Thyroid gland (tissue), 4 donors: ENCODE measurements around the gene NDUFB2. TPM values are rescaled to one million over a fixed set of nuclear protein-coding genes. Genes with fewer than 3 reads are reported as not detected.
"Not testable (repeated sequence)": the region's sequence is repeated elsewhere in the genome, so short reads cannot be mapped to it uniquely, and the experiment has no call there.

Experiments used
- DNase-seq, 2 donors: peaks; one replicate each; pipeline ENCODE4 v3.0.0-alpha.2; 2019
- H3K27ac ChIP-seq, 3 donors: fragments of 200-600 bp; sonication (generic); 1 replicate in 2 of 3; 2 replicates in 1 of 3; pipeline ENCODE4 v1.5.1; 2016 to 2019; ENCODE audit warnings: mild to moderate bottlenecking in 1 of 3, moderate library complexity in 1 of 3
- H3K27me3 ChIP-seq: fragments of 200-600 bp; sonication (generic); one replicate; pipeline ENCODE4 v1.5.1; 2019
- H3K36me3 ChIP-seq, 2 donors: fragments of 200-600 bp; sonication (generic); one replicate each; pipeline ENCODE4 v1.5.1; 2016 to 2019
- H3K4me1 ChIP-seq, 2 donors: fragments of 200-600 bp; sonication (generic); one replicate each; pipeline ENCODE4 v1.5.1; 2017 to 2019
- H3K4me3 ChIP-seq, 3 donors: fragments of 200-600 bp; sonication (generic); replicated peaks in 1 of 3; 1 replicate in 2 of 3; 2 replicates in 1 of 3; pipeline ENCODE4 v1.5.1; 2016; ENCODE audit warnings: mild to moderate bottlenecking in 1 of 3
- H3K9me3 ChIP-seq: fragments of 200-600 bp; sonication (generic); one replicate; pipeline ENCODE4 v1.5.1; 2017
- POLR2A ChIP-seq, 2 donors: fragments of 450-650 bp; IDR thresholded peaks; one replicate each; pipeline ENCODE4 v1.6.1; 2017; ENCODE audit warnings: antibody characterized with exemption in 2 of 2, mild to moderate bottlenecking in 2 of 2, moderate library complexity in 1 of 2
- WGBS, 2 donors: methylation state at CpG; one replicate each; pipeline ENCODE4 v1.1.5; 2017; 5-methylcytosine and 5-hydroxymethylcytosine counted together
- intact Hi-C: fragments of 100-400 bp; cut with DNase I; formaldehyde crosslinking; loops from one replicate; pipeline ENCODE4 v1.15.1; 2023
- total RNA-seq, 4 donors: library from RNA; depleted of rRNA; stranded (reverse); fragments of >200 nt; gene quantifications; one replicate each; pipeline ENCODE4 v1.2.3, GENCODE V29; 2016
- TF ChIP-seq, protein P1 (sequence below), 6 experiments: fragments of 200-600 bp in 3 of 6; fragments of 450-650 bp in 3 of 6; sonication (generic) in 3 of 6; IDR thresholded peaks; one replicate each; pipeline ENCODE4 v1.5.1; 2016 to 2019; ENCODE audit warnings: antibody characterized with exemption in 6 of 6, mild to moderate bottlenecking in 2 of 6, inconsistent platforms in 1 of 6, moderate library complexity in 1 of 6

NDUFB2 gene
- total RNA-seq, 4 donors from 2014 or later, result 213 to 955 (median 698) TPM

DNA sequence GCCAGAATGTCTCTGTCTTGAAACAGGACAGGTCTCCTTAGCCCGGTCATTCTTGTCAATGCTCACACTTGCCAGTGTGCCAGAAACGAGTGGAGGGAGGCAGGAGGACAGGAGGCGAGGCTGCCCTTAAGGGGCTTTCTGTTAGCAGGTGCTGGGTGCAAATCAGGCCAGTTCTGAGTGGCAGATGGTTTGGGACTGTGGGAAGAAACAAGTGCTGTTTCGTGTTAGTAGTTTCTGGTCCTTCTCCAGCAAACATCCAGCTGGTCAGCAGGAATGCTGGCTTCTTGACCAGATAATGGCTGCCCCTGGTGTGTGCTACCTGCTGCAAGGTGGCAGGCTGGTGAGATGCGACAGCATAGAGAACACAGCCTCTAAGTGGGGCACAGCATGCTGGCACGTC is 8.2 kb upstream of the NDUFB2 start:
- 95% methylated on average over 6 of the region's 6 CpGs for WGBS, 2 donors
- no peak for DNase-seq
- no peaks in the 10 kb centered on the region for H3K9me3 ChIP-seq
- no peak overlapping the region for H3K27ac ChIP-seq
- peaks cover 0 to 15% of the 10 kb centered on the region in 2 donors for H3K36me3 ChIP-seq
- TF ChIP-seq, protein P1, sequence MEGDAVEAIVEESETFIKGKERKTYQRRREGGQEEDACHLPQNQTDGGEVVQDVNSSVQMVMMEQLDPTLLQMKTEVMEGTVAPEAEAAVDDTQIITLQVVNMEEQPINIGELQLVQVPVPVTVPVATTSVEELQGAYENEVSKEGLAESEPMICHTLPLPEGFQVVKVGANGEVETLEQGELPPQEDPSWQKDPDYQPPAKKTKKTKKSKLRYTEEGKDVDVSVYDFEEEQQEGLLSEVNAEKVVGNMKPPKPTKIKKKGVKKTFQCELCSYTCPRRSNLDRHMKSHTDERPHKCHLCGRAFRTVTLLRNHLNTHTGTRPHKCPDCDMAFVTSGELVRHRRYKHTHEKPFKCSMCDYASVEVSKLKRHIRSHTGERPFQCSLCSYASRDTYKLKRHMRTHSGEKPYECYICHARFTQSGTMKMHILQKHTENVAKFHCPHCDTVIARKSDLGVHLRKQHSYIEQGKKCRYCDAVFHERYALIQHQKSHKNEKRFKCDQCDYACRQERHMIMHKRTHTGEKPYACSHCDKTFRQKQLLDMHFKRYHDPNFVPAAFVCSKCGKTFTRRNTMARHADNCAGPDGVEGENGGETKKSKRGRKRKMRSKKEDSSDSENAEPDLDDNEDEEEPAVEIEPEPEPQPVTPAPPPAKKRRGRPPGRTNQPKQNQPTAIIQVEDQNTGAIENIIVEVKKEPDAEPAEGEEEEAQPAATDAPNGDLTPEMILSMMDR (IDR thresholded peaks at IDR 0.05), result no peak
- no peak for TF ChIP-seq POLR2A (IDR thresholded peaks at IDR 0.05)
- intact Hi-C loops, result no loop called here
- H3K27me3 ChIP-seq, result no peaks in the 10 kb centered on the region
- H3K4me1 ChIP-seq, result no peaks in the 10 kb centered on the region
- H3K4me3 ChIP-seq, result no peak overlapping the region

DNA sequence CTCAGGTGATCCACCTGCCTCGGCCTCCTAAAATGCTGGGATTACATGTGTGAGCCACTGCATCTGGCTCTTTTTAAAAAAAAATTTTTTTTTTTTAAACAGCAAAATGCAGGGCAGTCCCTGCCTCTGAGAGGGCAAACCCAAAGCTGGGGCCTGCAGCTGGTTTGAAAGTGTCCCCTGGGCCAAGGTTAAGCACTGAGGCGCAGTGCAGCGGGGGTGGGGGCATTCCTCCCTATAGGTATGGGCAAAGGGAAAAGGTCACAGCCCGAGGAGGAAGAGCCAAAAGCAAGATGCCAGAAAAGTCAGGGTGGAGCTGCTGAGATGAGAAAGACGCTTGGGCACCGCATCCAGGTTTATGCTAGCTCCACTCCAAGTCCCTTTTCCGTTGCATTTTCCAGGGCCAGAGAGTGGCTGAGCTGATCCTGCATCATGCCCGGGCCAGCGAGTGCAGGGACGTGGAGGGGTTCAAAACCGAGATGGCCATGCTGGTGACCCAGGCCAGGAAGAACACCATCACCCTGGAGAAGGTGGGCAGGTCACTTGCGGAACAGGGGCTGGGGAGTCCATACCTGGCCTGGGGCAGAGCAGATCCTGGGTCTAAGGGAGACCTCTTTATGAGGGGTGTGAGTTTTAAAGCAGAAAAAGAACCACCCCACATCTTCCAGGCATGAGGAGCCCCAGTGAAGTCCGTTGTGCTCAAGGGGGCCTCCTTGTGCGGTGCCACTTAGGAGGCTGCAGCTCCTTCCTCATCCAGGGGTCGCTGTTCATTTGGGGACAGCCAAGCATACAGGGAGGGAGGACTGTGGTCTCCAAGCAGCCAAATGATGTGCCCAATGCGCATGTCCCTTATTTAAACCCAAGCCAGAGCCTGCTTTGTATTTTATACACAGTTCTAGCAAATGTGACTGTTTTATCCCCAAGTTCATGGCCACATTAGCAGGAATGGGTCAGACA is 7.0 kb upstream of the NDUFB2 start:
- TF ChIP-seq POLR2A (IDR thresholded peaks at IDR 0.05), result no peak
- TF ChIP-seq, protein P1 (IDR thresholded peaks at IDR 0.05), result no peak
- Histone ChIP-seq H3K9me3 (no peaks in the 10 kb centered on the region), H3K4me1 (no peaks in the 10 kb centered on the region), H3K36me3 (peaks cover 0 to 15% of the 10 kb centered on the region in 2 donors), H3K27ac (no peak overlapping the region), H3K27me3 (no peaks in the 10 kb centered on the region), H3K4me3 (no peak overlapping the region)
- WGBS, 2 donors, result 91 to 95% methylated on average over 15 to 16 of the region's 16 CpGs
- intact Hi-C loops, result no loop called here
- DNase-seq, result no peak

DNA sequence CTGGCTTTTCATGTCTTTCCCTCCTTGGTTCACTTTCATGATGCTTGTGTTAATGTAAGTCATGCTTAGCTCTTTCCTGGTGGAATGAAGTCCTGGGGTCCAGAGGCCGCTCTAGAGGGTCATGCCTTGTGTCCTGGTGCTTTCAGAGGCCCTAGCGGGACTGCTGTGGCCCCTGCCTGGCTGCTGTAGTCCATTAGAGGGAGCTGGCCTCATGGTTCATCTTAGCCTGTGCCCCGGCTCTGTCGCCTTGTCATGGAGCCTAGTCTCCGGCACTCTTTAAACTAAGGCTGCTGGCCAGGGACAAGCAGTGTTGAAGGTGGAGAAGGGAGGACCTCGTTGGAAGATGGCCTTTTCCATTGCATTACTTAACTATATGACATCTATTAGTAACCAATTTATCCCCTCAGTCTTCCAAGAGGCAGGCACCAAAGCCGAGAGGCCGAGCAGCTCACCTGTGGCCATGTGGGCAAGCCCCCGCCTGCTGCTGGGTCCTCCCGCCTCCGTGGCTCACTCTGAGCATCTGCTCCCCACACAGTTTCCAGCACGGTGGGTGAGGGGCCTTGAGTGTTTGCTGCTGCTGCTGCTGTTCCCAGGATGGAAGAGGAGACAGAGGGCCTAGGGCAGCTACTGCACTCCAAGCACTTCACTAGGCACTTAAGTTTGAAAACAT is 5.0 kb upstream of the NDUFB2 start:
- Histone ChIP-seq H3K27ac (no peak overlapping the region), H3K9me3 (no peaks in the 10 kb centered on the region), H3K4me3 (no peak overlapping the region), H3K4me1 (peaks cover 0 to 6% of the 10 kb centered on the region in 2 donors), H3K27me3 (no peaks in the 10 kb centered on the region), H3K36me3 (peaks cover 0 to 15% of the 10 kb centered on the region in 2 donors)
- 89 to 92% methylated on average over 10 to 12 of the region's 12 CpGs for WGBS, 2 donors
- TF ChIP-seq, protein P1 (IDR thresholded peaks at IDR 0.05), result no peak
- no peak for TF ChIP-seq POLR2A (IDR thresholded peaks at IDR 0.05)
- no peak for DNase-seq
- intact Hi-C loops, result no loop called here

DNA sequence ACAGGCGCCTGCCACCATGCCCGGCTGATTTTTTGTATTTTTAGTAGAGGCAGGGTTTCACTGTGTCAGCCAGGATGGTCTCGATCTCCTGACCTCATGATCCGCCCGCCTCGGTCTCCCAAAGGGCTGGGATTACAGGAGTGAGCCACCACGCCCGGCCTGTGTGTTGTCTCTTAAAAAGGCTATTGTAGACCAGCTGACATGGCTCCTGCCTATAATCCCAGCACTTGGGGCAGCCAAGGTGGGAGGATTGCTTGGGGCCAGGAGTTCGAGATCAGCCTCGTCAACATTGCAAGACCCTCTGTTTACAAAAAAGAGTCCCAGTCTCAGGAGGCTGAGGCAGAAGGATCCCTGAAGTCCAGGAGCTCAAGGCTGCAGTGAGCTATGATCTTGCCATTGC is 2.7 kb upstream of the NDUFB2 start:
- WGBS, 2 donors, result 95 to 98% methylated on average over 10 of the region's 10 CpGs
- H3K9me3 ChIP-seq, H3K27me3 ChIP-seq, intact Hi-C loops, H3K36me3 ChIP-seq, H3K27ac ChIP-seq, DNase-seq, H3K4me3 ChIP-seq: not testable (repeated sequence)
- H3K4me1 ChIP-seq, result peaks cover 14 to 16% of the 10 kb centered on the region in 2 donors

DNA sequence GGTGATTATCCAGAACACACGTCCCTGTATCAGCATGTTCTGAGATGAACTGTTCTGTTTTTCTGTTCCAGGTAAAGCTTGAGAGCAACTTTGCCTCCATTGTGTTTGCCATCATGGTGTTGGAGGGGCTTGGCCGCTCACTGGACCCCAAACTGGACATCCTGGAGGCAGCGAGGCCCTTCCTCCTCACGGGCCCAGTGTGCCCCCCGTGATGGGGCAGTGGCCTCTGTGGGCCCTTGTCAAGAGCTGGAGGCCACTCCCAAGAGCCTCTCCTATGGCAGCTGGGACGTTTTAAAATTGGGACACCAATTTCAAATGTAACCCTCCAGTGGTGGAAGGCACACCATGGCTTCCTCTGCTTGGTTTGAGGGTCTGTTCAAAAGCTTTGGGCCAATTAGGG is 1.9 kb upstream of the NDUFB2 start:
- Histone ChIP-seq H3K4me3 (no peak overlapping the region), H3K9me3 (no peaks in the 10 kb centered on the region)
- TF ChIP-seq POLR2A (IDR thresholded peaks at IDR 0.05), result no peak
- TF ChIP-seq, protein P1 (IDR thresholded peaks at IDR 0.05), result no peak

More for the DNA sequence above, 1.9 kb upstream of the NDUFB2 start:
- peaks cover 0 to 5% of the 10 kb centered on the region in 2 donors for H3K36me3 ChIP-seq
- 88 to 94% methylated on average over 6 of the region's 6 CpGs for WGBS, 2 donors
- intact Hi-C loops, result no loop called here
- peaks cover 17 to 18% of the 10 kb centered on the region in 2 donors for H3K4me1 ChIP-seq
- H3K27me3 ChIP-seq, result no peaks in the 10 kb centered on the region
- no peak for DNase-seq
- H3K27ac ChIP-seq, result no peak overlapping the region
